GM18858 (cell line): ENCODE measurements around the gene HSF2BP.
"Not testable (repeated sequence)": the region's sequence is repeated elsewhere in the genome, so short reads cannot be mapped to it uniquely, and the experiment has no call there.

Source experiments
- ATAC-seq: cut with Tn5 transposase; IDR thresholded peaks from one replicate; pipeline ENCODE4 v1.9.1; 2021; ENCODE audit not compliant: unreplicated experiment

Gene HSF2BP

GRCh38 chr21:43659136-43660000 is at the start of gene HSF2BP, which contains the start of gene RRP1B:
Gene HSF2BP, minus strand, starts transcription at chr21:43659488. Its CDS starts 1,392 bp downstream, at chr21:43658096.
Gene RRP1B, plus strand, starts transcription at chr21:43659560. Its CDS starts 105 bp downstream, at chr21:43659665.
- ATAC-seq = peak; percentile 64

- ATAC-seq = no peak
These were observed 49.6 kb upstream of the HSF2BP start for GRCh38 chr21:43708745-43709381.

DNA sequence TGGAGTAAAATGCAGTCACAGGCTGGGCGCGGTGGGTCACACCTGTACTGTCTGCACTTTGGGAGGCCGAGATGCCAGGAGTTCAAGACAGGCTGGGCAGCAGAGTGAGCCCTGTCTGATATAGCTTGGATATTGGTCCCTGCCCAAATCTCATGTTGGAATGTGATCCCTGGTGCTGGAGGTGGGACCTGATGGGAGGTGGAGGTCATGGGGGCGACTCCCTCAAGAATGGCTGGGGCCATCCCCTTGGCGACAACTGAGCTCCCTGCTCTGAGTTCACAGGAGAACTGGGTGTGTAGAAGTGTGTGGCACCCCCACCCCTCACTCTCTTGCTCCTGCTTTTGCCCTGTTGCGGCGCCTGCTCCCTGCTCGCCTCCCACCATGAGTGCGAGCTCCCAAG is 48.2 kb upstream of the HSF2BP start:
- no peak for ATAC-seq

DNA sequence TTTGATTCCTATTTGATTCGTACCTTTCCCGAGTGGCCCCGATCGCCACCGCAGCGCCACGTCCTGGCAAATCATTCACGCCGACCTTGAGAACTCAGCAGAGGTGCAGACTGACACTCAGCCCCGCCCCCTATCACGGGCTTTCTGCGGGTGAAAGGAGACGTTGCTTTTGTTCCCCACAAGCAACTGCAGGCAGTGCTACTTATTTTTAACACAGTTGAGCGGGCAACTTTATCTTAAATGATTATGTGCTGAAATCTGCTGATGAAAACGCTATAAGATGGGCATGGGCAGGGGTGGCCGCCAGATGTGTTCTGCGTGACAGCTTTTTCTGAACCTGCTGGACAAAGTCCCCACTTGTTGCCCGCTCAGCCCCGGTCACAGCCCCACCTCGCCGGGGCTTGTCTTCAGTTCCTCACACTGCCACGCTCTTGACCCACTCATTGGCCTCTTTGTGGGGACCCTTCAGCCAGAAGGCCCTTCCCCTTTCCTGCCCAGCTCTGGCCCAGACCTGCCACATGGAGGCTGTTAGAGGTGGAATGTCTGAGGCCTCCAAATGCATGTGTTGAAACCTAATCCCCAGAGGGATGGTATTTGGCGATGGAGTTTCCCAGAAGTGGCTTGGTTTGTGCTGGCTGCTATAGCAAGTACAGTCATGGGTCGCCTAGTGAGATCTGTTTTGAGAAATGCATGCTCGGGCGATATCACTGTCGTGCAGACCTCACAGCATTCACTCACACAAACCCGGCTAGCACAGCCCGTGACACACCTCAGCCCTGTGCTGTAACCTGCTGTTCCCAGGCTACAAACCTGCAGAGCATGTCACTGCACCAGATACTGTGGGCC is 44.0 kb upstream of the HSF2BP start:
- ATAC-seq = no peak

GRCh38 chr21:43702785-43703034 is 43.4 kb upstream of the HSF2BP start:
- ATAC-seq = no peak

DNA sequence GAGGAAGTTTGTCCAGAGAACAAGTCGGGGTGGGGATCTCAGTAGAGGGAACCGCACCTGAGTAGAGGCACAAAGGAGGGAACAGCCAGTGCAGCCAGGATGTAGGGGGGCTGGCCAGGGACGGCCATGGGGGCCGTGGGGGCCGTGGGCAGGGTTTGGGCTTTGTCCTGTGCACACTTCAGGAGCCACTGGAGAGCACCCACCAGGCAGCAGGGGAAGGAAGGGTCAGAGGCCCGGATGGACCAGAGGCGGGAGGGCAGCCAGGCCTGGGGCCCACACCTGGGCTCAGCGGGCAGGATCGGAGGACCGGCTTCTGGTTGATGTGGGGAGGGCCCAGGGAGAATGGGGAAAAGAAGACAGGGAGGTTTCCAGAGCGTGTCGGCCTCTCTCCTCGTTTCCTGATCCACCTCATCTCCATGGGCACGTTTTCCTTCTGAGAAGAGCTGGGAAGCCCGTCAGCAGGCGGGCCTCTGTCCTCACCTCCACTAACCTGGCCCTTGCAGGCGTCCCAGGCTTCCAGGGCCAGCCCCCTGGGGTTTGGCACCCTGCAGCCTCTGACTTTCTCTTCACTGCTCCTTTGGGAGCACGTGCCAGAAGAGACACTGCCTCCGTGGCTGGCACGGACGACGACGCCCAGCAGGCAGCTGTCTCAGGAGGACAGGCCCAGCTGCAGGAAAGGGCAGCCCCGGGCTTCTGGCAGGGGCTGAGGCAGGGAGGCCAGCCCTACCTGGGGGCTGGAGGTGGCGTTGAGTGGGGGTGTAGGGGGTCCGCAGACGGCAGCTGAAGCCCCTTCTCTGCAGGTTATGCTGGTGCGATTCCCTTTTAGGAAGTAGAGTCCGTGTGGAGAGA is 42.9 kb upstream of the HSF2BP start:
- no peak for ATAC-seq

GRCh38 chr21:43699933-43700599 is 40.8 kb upstream of the HSF2BP start:
- no peak for ATAC-seq

DNA sequence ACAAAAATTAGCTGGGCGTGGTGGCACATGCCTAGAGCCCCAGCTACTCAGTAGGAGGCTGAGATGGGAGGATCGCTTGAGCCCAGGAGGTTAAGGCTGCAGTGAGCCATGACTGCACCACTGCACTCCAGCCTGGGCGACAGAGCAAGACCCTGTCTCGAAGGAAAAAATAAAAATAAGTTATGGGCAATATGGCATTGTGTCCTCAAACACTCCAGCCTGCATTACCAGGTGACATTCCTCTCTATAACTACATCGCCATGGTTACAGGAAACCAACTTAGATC is 40.1 kb upstream of the HSF2BP start:
- ATAC-seq = not testable (repeated sequence)

DNA sequence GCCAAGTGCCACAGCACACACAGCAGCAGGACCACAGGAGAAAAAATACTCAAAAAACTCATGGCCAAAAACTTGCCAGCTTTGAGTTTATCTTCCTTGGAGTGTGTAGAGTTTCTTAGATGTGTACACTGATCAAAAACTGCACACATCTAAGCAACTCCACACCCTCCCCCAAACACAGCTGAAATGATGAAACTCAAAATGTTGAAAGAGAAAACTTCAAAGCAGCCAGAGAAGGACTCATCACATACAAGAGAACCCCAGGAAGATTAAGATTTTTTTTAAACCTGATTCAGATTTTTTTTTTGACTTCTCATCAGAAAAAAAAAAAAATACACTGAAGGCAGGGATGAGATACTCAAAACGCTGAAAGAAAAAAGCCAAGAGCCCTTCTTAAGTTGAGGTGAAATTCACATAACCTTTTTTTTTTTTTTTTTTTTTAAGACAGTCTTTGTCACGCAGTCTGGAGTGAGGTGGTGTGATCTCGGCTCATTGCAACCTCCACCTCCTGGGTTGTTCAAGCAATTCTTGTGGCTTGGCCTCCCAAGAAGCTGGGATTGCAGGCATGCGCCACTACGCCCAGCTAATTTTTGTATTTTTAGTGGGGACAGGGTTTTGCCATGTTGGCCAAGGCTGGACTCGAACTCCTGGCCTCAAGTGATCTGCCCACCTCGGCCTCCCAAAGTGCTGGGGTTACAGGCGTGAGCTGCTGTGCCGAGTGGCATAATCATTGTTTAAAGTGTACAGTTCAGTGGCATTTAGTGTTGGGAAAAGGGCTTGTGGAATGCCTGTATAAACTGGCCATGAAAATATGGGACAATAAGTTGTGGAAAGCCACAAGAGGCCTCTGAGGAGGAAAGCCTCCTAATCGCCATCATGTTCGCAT is 38.7 kb upstream of the HSF2BP start:
- ATAC-seq = no peak

- ATAC-seq = no peak
These were observed 36.9 kb upstream of the HSF2BP start for GRCh38 chr21:43696214-43696613.

- no peak for ATAC-seq
These were observed 35.3 kb upstream of the HSF2BP start for GRCh38 chr21:43694437-43695079.

DNA sequence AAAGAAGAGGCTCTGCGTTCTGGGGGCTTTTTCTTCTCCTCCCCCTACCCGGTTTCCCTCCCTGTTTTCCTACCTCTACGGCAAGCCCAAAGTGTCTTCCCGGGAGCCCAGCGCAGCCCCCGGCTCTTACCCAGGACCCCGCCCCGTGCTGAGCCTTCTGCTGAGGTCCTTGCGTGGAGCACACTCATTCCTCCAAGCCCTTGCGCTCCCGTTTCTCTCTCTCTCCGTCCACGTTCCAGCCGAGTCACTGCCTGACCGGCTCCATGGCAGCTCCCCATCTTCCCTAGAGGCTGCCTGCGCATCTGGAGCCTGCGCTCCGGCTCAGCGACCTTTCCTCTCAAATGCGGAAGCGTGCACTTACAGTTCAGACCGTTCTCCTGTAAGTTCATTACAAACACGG is 34.7 kb upstream of the HSF2BP start:
- no peak for ATAC-seq

- ATAC-seq = no peak
These were observed 33.7 kb upstream of the HSF2BP start for GRCh38 chr21:43692949-43693348.

- no peak for ATAC-seq
These were observed 32.5 kb upstream of the HSF2BP start for GRCh38 chr21:43691801-43692200.

DNA sequence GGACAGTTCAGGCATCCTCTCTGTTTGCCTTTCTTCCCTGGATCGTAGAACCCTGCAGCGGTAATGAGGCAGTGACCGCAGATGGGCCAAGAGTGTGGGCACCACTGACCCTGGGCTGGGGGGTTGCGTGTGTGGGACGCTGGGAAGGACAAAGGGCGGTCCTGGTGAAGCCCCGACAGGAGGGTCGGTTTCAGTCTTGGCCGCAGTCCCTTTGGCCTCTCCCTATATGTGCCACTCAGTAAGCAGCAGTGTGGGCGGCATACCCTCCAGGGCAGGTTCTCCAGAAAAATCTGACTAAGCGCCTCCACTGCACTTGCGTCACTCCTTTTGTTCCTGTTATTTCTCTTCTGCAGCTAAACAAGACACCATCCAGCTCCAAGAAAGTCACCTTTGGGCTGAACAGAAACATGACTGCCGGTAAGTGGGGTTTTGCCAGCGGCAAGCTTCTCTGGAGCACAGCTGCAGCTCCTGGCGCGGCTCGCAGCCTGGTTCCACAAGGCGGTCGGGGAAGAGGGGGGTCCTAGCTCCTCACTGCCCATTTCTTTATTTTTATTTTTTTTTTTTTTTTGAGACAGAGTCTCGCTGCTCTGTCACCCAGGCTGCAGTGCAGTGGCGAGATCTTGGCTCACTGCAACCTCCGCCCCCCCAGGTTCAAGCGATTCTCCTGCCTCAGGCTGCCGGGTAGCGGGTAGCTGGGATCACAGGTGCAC is 32.0 kb upstream of the HSF2BP start:
- no peak for ATAC-seq

- ATAC-seq = no peak
These were observed 31.1 kb upstream of the HSF2BP start for GRCh38 chr21:43690346-43690745.

DNA sequence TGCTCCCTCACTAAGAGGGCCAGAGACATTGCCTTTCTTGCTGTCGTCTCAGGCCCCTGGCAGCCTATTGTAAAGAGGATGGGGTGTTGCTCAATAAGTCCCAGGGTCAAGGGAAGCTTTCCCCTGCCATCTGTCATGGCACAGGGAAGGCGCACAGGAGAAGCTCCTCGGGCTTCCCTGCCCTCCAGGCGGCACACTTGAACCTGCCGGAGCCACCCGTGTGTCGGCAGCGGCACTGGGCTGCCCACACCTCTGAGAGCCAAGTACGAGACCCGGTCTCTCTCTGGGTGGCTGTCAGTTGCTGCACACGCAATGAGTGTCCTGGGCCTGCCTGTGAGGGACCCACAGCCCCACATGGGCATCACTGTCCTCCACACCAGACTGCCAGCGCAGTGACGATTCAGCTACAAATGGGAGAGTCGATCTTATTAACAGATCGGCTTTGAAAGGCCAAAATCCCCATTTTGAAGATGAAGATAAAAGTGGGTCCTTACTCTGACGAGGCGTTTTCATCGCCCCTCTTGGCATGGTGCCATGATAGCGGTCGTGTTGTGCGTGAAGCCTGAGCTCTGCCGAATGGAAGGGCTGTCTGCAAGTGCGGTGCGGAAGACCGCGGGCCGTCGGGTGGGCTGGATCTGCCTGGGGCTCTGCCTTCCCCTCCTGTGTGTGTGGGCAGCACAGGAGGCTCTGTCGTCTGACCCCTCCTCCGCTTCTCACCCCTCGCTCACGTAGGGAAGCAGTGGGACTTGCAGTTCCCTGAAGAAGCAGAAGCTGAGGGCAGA is 30.5 kb upstream of the HSF2BP start:
- no peak for ATAC-seq

- ATAC-seq = no peak
These were observed 29.6 kb upstream of the HSF2BP start for GRCh38 chr21:43688906-43689305.
